ENCODE results near the gene CITED1.

DNA sequence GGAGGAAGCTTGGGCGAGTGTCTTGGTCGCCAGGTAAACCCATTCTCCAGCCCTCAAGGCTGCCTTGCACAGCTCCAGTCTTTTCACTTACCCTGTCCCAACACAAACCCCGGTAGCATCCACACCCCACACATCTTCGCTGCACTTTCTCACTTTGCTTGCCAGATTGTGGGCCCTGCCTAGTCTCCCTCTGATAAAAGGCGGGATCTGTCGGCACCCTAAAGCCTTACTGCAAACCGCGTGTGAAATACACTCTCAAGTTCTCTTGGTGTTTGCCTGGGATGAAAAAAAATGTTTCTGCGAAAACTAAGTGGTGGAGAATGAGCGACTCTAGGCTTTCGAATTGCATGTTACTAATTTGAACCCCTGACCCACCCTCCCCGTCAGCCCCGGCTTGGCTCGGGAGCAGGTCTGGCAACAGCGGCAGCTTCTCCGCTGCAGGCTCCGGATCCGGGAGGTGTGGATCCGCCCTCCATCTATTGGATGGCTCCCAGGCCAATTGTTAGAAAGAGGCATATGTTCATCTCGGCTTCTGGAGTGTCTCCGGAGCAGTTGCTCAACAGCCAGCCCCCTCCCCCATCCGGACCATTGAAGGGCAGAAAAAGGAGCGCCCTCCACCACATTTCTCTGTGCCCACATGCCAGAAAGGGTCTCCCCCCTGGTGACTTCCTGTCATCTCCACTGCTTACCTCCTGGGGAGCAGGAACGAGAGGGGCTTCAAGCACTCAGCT lies 3.0 kb upstream of the CITED1 start:
- TF ChIP-seq, protein P1, sequence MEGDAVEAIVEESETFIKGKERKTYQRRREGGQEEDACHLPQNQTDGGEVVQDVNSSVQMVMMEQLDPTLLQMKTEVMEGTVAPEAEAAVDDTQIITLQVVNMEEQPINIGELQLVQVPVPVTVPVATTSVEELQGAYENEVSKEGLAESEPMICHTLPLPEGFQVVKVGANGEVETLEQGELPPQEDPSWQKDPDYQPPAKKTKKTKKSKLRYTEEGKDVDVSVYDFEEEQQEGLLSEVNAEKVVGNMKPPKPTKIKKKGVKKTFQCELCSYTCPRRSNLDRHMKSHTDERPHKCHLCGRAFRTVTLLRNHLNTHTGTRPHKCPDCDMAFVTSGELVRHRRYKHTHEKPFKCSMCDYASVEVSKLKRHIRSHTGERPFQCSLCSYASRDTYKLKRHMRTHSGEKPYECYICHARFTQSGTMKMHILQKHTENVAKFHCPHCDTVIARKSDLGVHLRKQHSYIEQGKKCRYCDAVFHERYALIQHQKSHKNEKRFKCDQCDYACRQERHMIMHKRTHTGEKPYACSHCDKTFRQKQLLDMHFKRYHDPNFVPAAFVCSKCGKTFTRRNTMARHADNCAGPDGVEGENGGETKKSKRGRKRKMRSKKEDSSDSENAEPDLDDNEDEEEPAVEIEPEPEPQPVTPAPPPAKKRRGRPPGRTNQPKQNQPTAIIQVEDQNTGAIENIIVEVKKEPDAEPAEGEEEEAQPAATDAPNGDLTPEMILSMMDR (conservative IDR thresholded peaks at IDR 0.05; ENCODE audit: low read length) = no peak
- TF ChIP-seq EZH2phosphoT487 (IDR thresholded peaks at IDR 0.05; ENCODE audit: borderline replicate concordance, low read depth, low read length) = no peak
